Astrocyte (in vitro differentiated cells and primary cell): ENCODE results near the gene PREX1. TPM values are rescaled to one million over a fixed set of nuclear protein-coding genes. Genes with fewer than 3 reads are reported as not detected.
A peak's percentile ranks its signal among the peaks of the same experiment; 100 is the strongest.

ENCODE experiments used
- DNase-seq: peaks from one replicate; pipeline ENCODE4 v3.0.0-alpha.2; 2010; ENCODE audit warnings: low read depth
- FAIRE-seq: peaks from 2 replicates; lab custom pipeline; 2011; peaks lifted over from hg19 to GRCh38; lab: Jason Lieb, UNC
- H2AFZ ChIP-seq: 2 replicates; pipeline ENCODE4 v1.6.0; 2012; ENCODE audit warnings: low read depth, low read length, inconsistent platforms
- H3K27ac ChIP-seq: 2 replicates; pipeline ENCODE4 v1.5.1; 2011; ENCODE audit warnings: low read depth, low read length, inconsistent platforms
- H3K27me3 ChIP-seq: 2 replicates; pipeline ENCODE4 v1.6.0; 2011; ENCODE audit warnings: low read length, inconsistent platforms; ENCODE audit not compliant: insufficient read depth
- H3K36me3 ChIP-seq: 2 replicates; pipeline ENCODE4 v1.5.1; 2011; ENCODE audit warnings: low read length, inconsistent platforms; ENCODE audit not compliant: insufficient read depth
- H3K4me1 ChIP-seq: 2 replicates; pipeline ENCODE4 v1.5.1; 2011; ENCODE audit warnings: low read length, inconsistent platforms; ENCODE audit not compliant: insufficient read depth
- H3K4me2 ChIP-seq: 2 replicates; pipeline ENCODE4 v1.6.0; 2012; ENCODE audit warnings: low read length, inconsistent platforms
- H3K4me3 ChIP-seq: 2 replicates; pipeline ENCODE4 v1.5.1; 2011; ENCODE audit warnings: low read depth, mild to moderate bottlenecking, low read length, inconsistent platforms; ENCODE audit not compliant: insufficient read depth
- H3K79me2 ChIP-seq: 2 replicates; pipeline ENCODE4 v1.6.0; 2012; ENCODE audit warnings: mild to moderate bottlenecking, low read length, inconsistent platforms; ENCODE audit not compliant: insufficient read depth
- H3K9ac ChIP-seq: 2 replicates; pipeline ENCODE4 v1.6.0; 2012; ENCODE audit warnings: mild to moderate bottlenecking, low read length, inconsistent platforms
- H3K9me3 ChIP-seq: 2 replicates; pipeline ENCODE4 v1.5.1; 2012; ENCODE audit warnings: low read depth, mild to moderate bottlenecking, low read length, inconsistent platforms; ENCODE audit not compliant: insufficient read depth
- H4K20me1 ChIP-seq: 2 replicates; pipeline ENCODE4 v1.6.0; 2012; ENCODE audit warnings: low read length, inconsistent platforms; ENCODE audit not compliant: insufficient read depth
- H3K27ac Mint-ChIP-seq: one replicate; pipeline ENCODE4 v1.8.0; 2021; ENCODE audit warnings: mild to moderate bottlenecking, mixed read lengths; ENCODE audit not compliant: unreplicated experiment
- H3K27me3 Mint-ChIP-seq: one replicate; pipeline ENCODE4 v1.8.0; 2021; ENCODE audit warnings: low read depth, mixed read lengths; ENCODE audit not compliant: unreplicated experiment
- H3K36me3 Mint-ChIP-seq: one replicate; pipeline ENCODE4 v1.8.0; 2021; ENCODE audit warnings: low read depth, mixed read lengths; ENCODE audit not compliant: unreplicated experiment
- H3K4me1 Mint-ChIP-seq: one replicate; pipeline ENCODE4 v1.8.0; 2021; ENCODE audit warnings: low read depth, mixed read lengths; ENCODE audit not compliant: unreplicated experiment
- H3K4me3 Mint-ChIP-seq: one replicate; pipeline ENCODE4 v1.8.0; 2021; ENCODE audit warnings: mild to moderate bottlenecking, moderate library complexity, mixed read lengths; ENCODE audit not compliant: unreplicated experiment
- H3K9me3 Mint-ChIP-seq: one replicate; pipeline ENCODE4 v1.8.0; 2021; ENCODE audit warnings: mild to moderate bottlenecking, mixed read lengths; ENCODE audit not compliant: unreplicated experiment
- CTCF ChIP-seq: IDR thresholded peaks from 2 replicates; pipeline ENCODE4 v1.5.1; 2011; ENCODE audit warnings: low read depth, mild to moderate bottlenecking, inconsistent platforms, low read length, moderate library complexity; ENCODE audit not compliant: insufficient read depth
- EZH2 ChIP-seq: IDR thresholded peaks from 2 replicates; pipeline ENCODE4 v1.6.1; 2012; ENCODE audit warnings: mild to moderate bottlenecking, low read length, inconsistent platforms; ENCODE audit not compliant: insufficient read depth
- total RNA-seq: library from RNA; stranded (reverse); gene quantifications from 2 replicates; pipeline ENCODE4 v1.2.1, GENCODE V29; 2021

Gene PREX1
- total RNA-seq, 1 donor from 2014 or later, result 3.5 TPM

DNA sequence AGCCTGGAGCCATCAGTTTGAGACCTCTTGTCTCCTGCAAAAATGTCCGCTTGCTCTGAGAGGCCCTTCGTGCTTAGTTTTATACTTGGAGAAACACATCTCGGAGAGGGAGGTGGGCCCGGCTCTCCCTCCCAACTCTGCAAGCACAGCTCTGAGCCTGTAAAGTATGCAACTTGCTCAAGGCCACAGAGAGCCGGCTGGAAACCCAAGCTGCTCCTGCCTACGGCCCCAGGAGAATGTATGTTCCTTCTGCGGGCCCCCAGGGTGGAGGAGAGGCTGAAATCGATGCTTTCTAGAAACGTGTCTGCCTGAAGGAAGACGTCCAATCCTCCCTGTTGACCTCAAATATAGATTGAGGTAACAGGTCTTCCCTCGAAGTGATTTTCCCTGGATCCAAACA lies 205.4 kb downstream of the PREX1 start:
- peaks cover 7% of the 10 kb centered on the region for H3K4me1 Mint-ChIP-seq

DNA sequence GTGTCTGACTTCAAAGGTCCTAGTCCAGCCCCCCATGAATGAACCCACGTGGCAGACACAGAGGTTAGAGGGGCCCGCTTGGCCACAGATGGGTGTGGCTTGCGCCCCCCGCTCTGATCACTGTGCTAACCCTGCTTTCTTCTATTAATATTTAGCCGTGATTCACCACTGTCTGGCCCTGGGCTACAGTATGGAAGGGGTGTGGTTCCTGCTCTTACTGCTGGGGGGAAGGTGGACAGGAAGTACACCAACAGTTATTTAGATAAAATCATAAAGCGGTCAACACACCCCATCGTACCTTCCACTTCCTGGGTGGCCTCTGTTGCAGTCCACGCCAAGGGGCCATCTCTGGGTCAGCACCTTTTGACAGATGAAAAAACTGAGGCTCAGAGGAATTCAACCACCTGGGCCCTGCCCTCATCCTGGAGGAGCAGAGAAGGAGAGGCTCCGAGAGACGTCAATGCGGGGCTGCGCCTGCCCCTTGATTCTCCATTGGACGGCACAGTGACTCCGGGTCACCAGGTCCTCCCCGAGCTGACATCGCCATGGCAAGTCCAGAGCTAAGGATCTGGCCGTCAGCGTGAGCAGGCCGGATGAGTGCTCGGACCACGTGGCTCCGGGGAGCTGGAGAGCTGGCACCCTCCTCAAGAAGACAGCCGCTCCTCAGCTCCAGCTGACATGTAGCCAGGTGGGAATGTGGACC lies 206.3 kb downstream of the PREX1 start:
- H4K20me1 ChIP-seq, result no peaks in the 10 kb centered on the region
- H3K36me3 ChIP-seq, result no peaks in the 10 kb centered on the region
- H3K9me3 Mint-ChIP-seq, result no peaks in the 10 kb centered on the region
- TF ChIP-seq CTCF, result no peak
- no peak for TF ChIP-seq EZH2
- no peaks in the 10 kb centered on the region for H3K79me2 ChIP-seq
- DNase-seq (peak; percentile 42), FAIRE-seq (no peak)
- H3K4me3 Mint-ChIP-seq, result peak overlapping the region; percentile 89
- peak overlapping the region; percentile 19 for H2AFZ ChIP-seq
- peaks cover 8% of the 10 kb centered on the region for H3K4me1 ChIP-seq
- H3K36me3 Mint-ChIP-seq, result no peaks in the 10 kb centered on the region
- peak overlapping the region; percentile 12 for H3K27ac Mint-ChIP-seq
- peak overlapping the region; percentile 88 for H3K4me2 ChIP-seq
- H3K4me1 Mint-ChIP-seq, result peaks cover 7% of the 10 kb centered on the region
- no peak overlapping the region for H3K4me3 ChIP-seq
- H3K9ac ChIP-seq, result peak overlapping the region; percentile 64
- peaks cover 28% of the 10 kb centered on the region for H3K27me3 Mint-ChIP-seq
- H3K27me3 ChIP-seq, result peaks cover 2% of the 10 kb centered on the region
- no peaks in the 10 kb centered on the region for H3K9me3 ChIP-seq
- H3K27ac ChIP-seq, result no peak overlapping the region

More for the DNA sequence above, 205.4 kb downstream of the PREX1 start:
- no peak for TF ChIP-seq EZH2
- TF ChIP-seq CTCF, result no peak
- H3K27ac Mint-ChIP-seq, result no peak overlapping the region
- H3K4me3 ChIP-seq, result no peak overlapping the region
- no peaks in the 10 kb centered on the region for H3K36me3 ChIP-seq
- H3K36me3 Mint-ChIP-seq, result no peaks in the 10 kb centered on the region
- no peak overlapping the region for H3K9ac ChIP-seq
- no peaks in the 10 kb centered on the region for H4K20me1 ChIP-seq
- H3K4me1 ChIP-seq, result peaks cover 8% of the 10 kb centered on the region
- no peaks in the 10 kb centered on the region for H3K9me3 Mint-ChIP-seq
- DNase-seq (no peak), FAIRE-seq (no peak)
- H3K79me2 ChIP-seq, result no peaks in the 10 kb centered on the region
- H3K4me2 ChIP-seq, result no peak overlapping the region
- no peaks in the 10 kb centered on the region for H3K9me3 ChIP-seq
- no peak overlapping the region for H3K27ac ChIP-seq
- H2AFZ ChIP-seq, result no peak overlapping the region
- H3K4me3 Mint-ChIP-seq, result no peak overlapping the region
- H3K27me3 ChIP-seq, result no peaks in the 10 kb centered on the region
- peaks cover 23% of the 10 kb centered on the region for H3K27me3 Mint-ChIP-seq
